H1 (cell line): Measurements from ENCODE around the gene SRR. TPM values are rescaled to one million over a fixed set of nuclear protein-coding genes. Genes with fewer than 3 reads are reported as not detected.

ENCODE experiments used
- CTCF ChIA-PET: fragments of 300-600 bp; sonication (Branson Sonifier 250); formaldehyde crosslinking; loops from one replicate; lab custom pipeline; 2021; ENCODE audit not compliant: partially characterized antibody; lab: Charles Lee
- POLR2A ChIA-PET: fragments of 300-600 bp; sonication (Branson Sonifier 250); formaldehyde crosslinking; loops from one replicate; lab custom pipeline; 2021; ENCODE audit warnings: inconsistent platforms; ENCODE audit not compliant: partially characterized antibody; lab: Charles Lee
- DNase-seq, 2 experiments: peaks; one replicate each; pipeline versions ENCODE4 v3.0.0 to v3.0.0-alpha.2; 2010 to 2022; ENCODE audit warnings: low spot score in 2 of 2, low read depth in 1 of 2, mixed read lengths in 1 of 2
- FAIRE-seq: peaks from 2 replicates; lab custom pipeline; 2011; peaks lifted over from hg19 to GRCh38; lab: Jason Lieb, UNC
- H2AFZ ChIP-seq: 2 replicates; pipeline ENCODE4 v1.8.1; 2012; ENCODE audit warnings: low read length, inconsistent platforms
- H2AK5ac ChIP-seq: 2 replicates; pipeline ENCODE4 v1.6.1; 2013; ENCODE audit warnings: low read depth, low read length
- H2BK120ac ChIP-seq: replicated peaks from 2 replicates; pipeline ENCODE3; 2013; ENCODE audit warnings: low read depth, low read length, inconsistent platforms
- H2BK12ac ChIP-seq: 2 replicates; pipeline ENCODE4 v1.6.1; 2013; ENCODE audit warnings: low read depth, low read length
- H2BK15ac ChIP-seq: 2 replicates; pipeline ENCODE4 v1.6.1; 2013; ENCODE audit warnings: low read length
- H2BK20ac ChIP-seq: 2 replicates; pipeline ENCODE4 v1.6.1; 2013; ENCODE audit warnings: low read length
- H2BK5ac ChIP-seq: 2 replicates; pipeline ENCODE4 v1.6.1; 2013; ENCODE audit warnings: low read depth, low read length
- H3K14ac ChIP-seq: 2 replicates; pipeline ENCODE4 v1.6.1; 2013; ENCODE audit warnings: inconsistent platforms; ENCODE audit not compliant: insufficient read length
- H3K18ac ChIP-seq: 2 replicates; pipeline ENCODE4 v1.6.1; 2013; ENCODE audit warnings: low read length; ENCODE audit errors: extremely low read depth
- H3K23ac ChIP-seq: 2 replicates; pipeline ENCODE4 v1.6.1; 2013; ENCODE audit warnings: inconsistent platforms; ENCODE audit not compliant: insufficient read length
- H3K23me2 ChIP-seq: 2 replicates; pipeline ENCODE4 v1.6.1; 2013; ENCODE audit warnings: low read depth, low read length
- H3K27ac ChIP-seq: 2 replicates; pipeline ENCODE4 v1.6.1; 2011; ENCODE audit warnings: low read depth, low read length, inconsistent platforms
- H3K27me3 ChIP-seq, 4 experiments: replicated peaks in 1 of 4; 1 replicate in 1 of 4; 2 replicates in 3 of 4; pipeline versions ENCODE4 v1.6.1 to v1.8.1; 2011 to 2013; ENCODE audit warnings: low read length in 3 of 4, mild to moderate bottlenecking in 3 of 4, inconsistent platforms in 2 of 4, mixed read lengths in 2 of 4, moderate library complexity in 1 of 4; ENCODE audit not compliant: control insufficient read depth in 3 of 4, insufficient read depth in 3 of 4; ENCODE audit errors: extremely low read depth in 1 of 4
- H3K36me3 ChIP-seq, 4 experiments: 2 replicates each; pipeline versions ENCODE4 v1.6.1 to v1.8.1; 2011 to 2013; ENCODE audit warnings: mild to moderate bottlenecking in 4 of 4, low read length in 3 of 4, moderate library complexity in 2 of 4, control low read depth in 1 of 4, inconsistent platforms in 1 of 4; ENCODE audit not compliant: insufficient read depth in 4 of 4, control insufficient read depth in 2 of 4
- H3K4ac ChIP-seq: replicated peaks from 2 replicates; pipeline ENCODE3; 2013; ENCODE audit warnings: low read length, low read depth, mixed read lengths, inconsistent platforms; ENCODE audit not compliant: insufficient read length
- H3K4me1 ChIP-seq, 4 experiments: replicated peaks in 1 of 4; 1 replicate in 1 of 4; 2 replicates in 3 of 4; pipeline versions ENCODE4 v1.6.1 to v1.8.1; 2011 to 2013; ENCODE audit warnings: low read length in 3 of 4, inconsistent platforms in 2 of 4, mixed read lengths in 1 of 4; ENCODE audit not compliant: insufficient read depth in 4 of 4, control insufficient read depth in 3 of 4
- H3K4me2 ChIP-seq, 2 experiments: 2 replicates each; pipeline versions ENCODE4 v1.6.1 to v1.8.1; 2011 to 2013; ENCODE audit warnings: low read depth in 2 of 2, low read length in 2 of 2, control low read depth in 1 of 2, inconsistent platforms in 1 of 2, mild to moderate bottlenecking in 1 of 2; ENCODE audit not compliant: insufficient read depth in 1 of 2
- H3K4me3 ChIP-seq, 4 experiments: fragments of 200-600, 300-600 bp in 1 of 4; sonication (generic), shearing (Covaris generic), sonication (Bioruptor Twin) in 1 of 4; 2 replicates each; pipeline versions ENCODE4 v1.5.1 to v1.8.1; 2011 to 2016; ENCODE audit warnings: low read length in 4 of 4, low read depth in 3 of 4, control low read depth in 2 of 4, inconsistent platforms in 2 of 4, mild to moderate bottlenecking in 2 of 4, mixed read lengths in 1 of 4, moderate library complexity in 1 of 4; ENCODE audit not compliant: insufficient read depth in 2 of 4; ENCODE audit errors: extremely low read depth in 1 of 4
- H3K56ac ChIP-seq: replicated peaks from 2 replicates; pipeline ENCODE3; 2013; ENCODE audit warnings: low read depth, mild to moderate bottlenecking, mixed read lengths, low read length, inconsistent platforms; ENCODE audit not compliant: insufficient read length
- H3K79me1 ChIP-seq: 2 replicates; pipeline ENCODE4 v1.6.1; 2013; ENCODE audit warnings: low read depth, low read length, control low read depth
- H3K79me2 ChIP-seq, 2 experiments: 2 replicates each; pipeline versions ENCODE4 v1.6.1 to v1.8.1; 2012 to 2013; ENCODE audit warnings: low read length in 2 of 2, mild to moderate bottlenecking in 2 of 2, inconsistent platforms in 1 of 2; ENCODE audit not compliant: insufficient read depth in 2 of 2, control insufficient read depth in 1 of 2
- H3K9ac ChIP-seq, 4 experiments: replicated peaks in 1 of 4; 1 replicate in 1 of 4; 2 replicates in 3 of 4; pipeline versions ENCODE4 v1.6.1 to v1.8.1; 2011 to 2013; ENCODE audit warnings: low read depth in 3 of 4, low read length in 3 of 4, control low read depth in 2 of 4, mild to moderate bottlenecking in 2 of 4, moderate library complexity in 2 of 4, inconsistent platforms in 1 of 4; ENCODE audit errors: extremely low read depth in 1 of 4
- H3K9me3 ChIP-seq, 2 experiments: 2 replicates each; pipeline versions ENCODE4 v1.6.1 to v1.8.1; 2012 to 2013; ENCODE audit warnings: mild to moderate bottlenecking in 2 of 2, moderate library complexity in 2 of 2, control low read depth in 1 of 2, inconsistent platforms in 1 of 2, low read depth in 1 of 2, low read length in 1 of 2, mixed read lengths in 1 of 2; ENCODE audit not compliant: insufficient read depth in 2 of 2
- H4K20me1 ChIP-seq, 2 experiments: replicated peaks in 1 of 2; 2 replicates each; pipeline versions ENCODE3 to v1.8.1; 2011 to 2013; ENCODE audit warnings: inconsistent platforms in 2 of 2, low read length in 2 of 2, mild to moderate bottlenecking in 1 of 2; ENCODE audit not compliant: insufficient read depth in 2 of 2, control insufficient read depth in 1 of 2
- H4K5ac ChIP-seq: 2 replicates; pipeline ENCODE4 v1.6.1; 2013; ENCODE audit warnings: low read length, low read depth, mixed read lengths, inconsistent platforms; ENCODE audit not compliant: insufficient read length
- H4K8ac ChIP-seq: 2 replicates; pipeline ENCODE4 v1.8.0; 2013; ENCODE audit warnings: mild to moderate bottlenecking, moderate library complexity, low read length, inconsistent platforms; ENCODE audit not compliant: insufficient read depth; ENCODE audit errors: extremely low read depth
- H4K91ac ChIP-seq: replicated peaks from 2 replicates; pipeline ENCODE3; 2013; ENCODE audit warnings: low read length, mixed read lengths, inconsistent platforms; ENCODE audit not compliant: insufficient read length
- CBX8 ChIP-seq: fragments of 300-800, 300-1000 bp; sonication (generic); IDR thresholded peaks from 2 replicates; pipeline ENCODE4 v1.7.1; 2016; ENCODE audit warnings: low read depth, low read length, borderline replicate concordance
- E2F6 ChIP-seq: IDR thresholded peaks from 2 replicates; pipeline ENCODE4 v1.6.1; 2012; ENCODE audit warnings: inconsistent platforms
- HDAC2 ChIP-seq, 2 experiments: fragments of 300-600 bp in 1 of 2; sonication (generic) in 1 of 2; IDR thresholded peaks; 2 replicates each; pipeline ENCODE4 v1.6.1; 2011 to 2012; ENCODE audit warnings: low read depth in 2 of 2, low read length in 2 of 2, mild to moderate bottlenecking in 2 of 2, moderate library complexity in 2 of 2, borderline replicate concordance in 1 of 2, inconsistent platforms in 1 of 2
- JUND ChIP-seq: IDR thresholded peaks from 2 replicates; pipeline ENCODE4 v1.6.1; 2011; ENCODE audit warnings: mild to moderate bottlenecking, improper control_type of control experiment, low read length
- KDM1A ChIP-seq: fragments of 200-600, 300-600 bp; sonication (generic); IDR thresholded peaks from 2 replicates; pipeline ENCODE4 v1.7.1; 2016; ENCODE audit warnings: mild to moderate bottlenecking, low read length, borderline replicate concordance
- NANOG ChIP-seq: IDR thresholded peaks from 2 replicates; pipeline ENCODE4 v1.6.1; 2011; ENCODE audit warnings: low read length, low read depth, mild to moderate bottlenecking, inconsistent platforms; ENCODE audit not compliant: insufficient read depth, poor library complexity, severe bottlenecking
- POLR2AphosphoS5 ChIP-seq: IDR thresholded peaks from 2 replicates; pipeline ENCODE4 v1.6.1; 2011; ENCODE audit warnings: low read depth, low read length
- RAD21 ChIP-seq, 2 experiments: IDR thresholded peaks in 1 of 2; conservative IDR thresholded peaks in 1 of 2; 2 replicates each; pipeline ENCODE4 v1.6.1; 2011; ENCODE audit warnings: low read depth in 2 of 2, low read length in 2 of 2, improper control_type of control experiment in 1 of 2, inconsistent platforms in 1 of 2, mild to moderate bottlenecking in 1 of 2, moderate library complexity in 1 of 2
- TEAD4 ChIP-seq: IDR thresholded peaks from 2 replicates; pipeline ENCODE4 v1.6.1; 2012; ENCODE audit warnings: low read depth, low read length, inconsistent platforms, mixed read lengths
- WGBS, 2 experiments: shearing (Covaris generic) in 1 of 2; methylation state at CpG; one replicate each; pipeline versions ENCODE4 v1.1.6 to v1.1.7; 2013 to 2015; ENCODE audit warnings: low lambda C conversion rate in 2 of 2, mixed read lengths in 2 of 2, inconsistent platforms in 1 of 2, low coverage in 1 of 2, missing lambda C conversion rate in 1 of 2; ENCODE audit not compliant: insufficient replicate concordance in 2 of 2, insufficient coverage in 1 of 2, insufficient read length in 1 of 2; ENCODE audit errors: extremely low coverage in 1 of 2, missing lambda C conversion rate in 1 of 2; 5-methylcytosine and 5-hydroxymethylcytosine counted together
- polyA plus RNA-seq, 7 experiments: library from polyadenylated mRNA; depleted of rRNA in 3 of 7; stranded (reverse) in 5 of 7; unstranded in 2 of 7; fragments of >200 nt in 5 of 7; fragments of 200-250 nt in 2 of 7; gene quantifications; 1 replicate in 5 of 7; 2 replicates in 1 of 7; 4 replicates in 1 of 7; pipeline versions ENCODE4 v1.2.1 to v1.2.3, GENCODE V29; 2011 to 2013; ENCODE audit warnings: missing spikeins in 2 of 7, mixed read lengths in 2 of 7
- total RNA-seq: library from RNA; stranded (reverse); fragmentation: NEBNext Ultra II Directional; extraction: Animal tissue kit (Norgen Biotek cat#: 25700); gene quantifications from 2 replicates; pipeline ENCODE4 v1.2.1, GENCODE V29; 2021

Gene SRR
- total and polyA plus RNA-seq, 2 of the 8 experiments (the other 6 are each of a cell fraction or from before 2014, with no cell fraction given) = 3.6 to 4.5 TPM

GRCh38 chr17:2264067-2264860 lies 39.5 kb upstream of the SRR start:
- Histone ChIP-seq H4K91ac (no peak overlapping the region), H4K8ac (no peak overlapping the region), H3K9me3 (no peaks in the 10 kb centered on the region), H3K18ac (no peak overlapping the region), H3K23me2 (no peaks in the 10 kb centered on the region), H3K36me3 (no peaks in the 10 kb centered on the region), H3K4ac (no peak overlapping the region), H2BK5ac (no peak overlapping the region), H2BK20ac (no peak overlapping the region), H2BK120ac (no peak overlapping the region), H3K79me2 (no peaks in the 10 kb centered on the region), H2AFZ (no peak overlapping the region), H2BK15ac (no peak overlapping the region), H3K56ac (no peak overlapping the region), H2AK5ac (no peak overlapping the region), H3K27me3 (no peaks in the 10 kb centered on the region), H3K23ac (no peak overlapping the region), H3K27ac (no peak overlapping the region), H3K14ac (no peak overlapping the region), H3K9ac (no peak overlapping the region), H2BK12ac (no peak overlapping the region), H3K79me1 (no peaks in the 10 kb centered on the region), H4K20me1 (peaks cover 1 to 4% of the 10 kb centered on the region in 2 experiments), H3K4me1 (no peaks in the 10 kb centered on the region), H3K4me2 (no peak overlapping the region), H3K4me3 (no peak overlapping the region), H4K5ac (no peak overlapping the region)
- ChIA-PET CTCF (interaction anchor here (0.7 to 2.3 kb wide), 5 partner anchors 12 to 209 kb away, joined by 4 to 8 read pairs (median 5); partner anchors contain the start of gene HIC1), POLR2A (interaction anchor here (0.7 to 2.1 kb wide), 5 partner anchors 11 to 59 kb away, joined by 3 to 6 read pairs (median 4); no protein-coding TSS in a partner anchor)
- WGBS, 2 experiments = 94 to 100% methylated on average over 1 to 10 of the region's 10 CpGs
- FAIRE-seq = no peak
- no peak for DNase-seq
- TF ChIP-seq POLR2AphosphoS5 = no peak
- TF ChIP-seq RAD21 (IDR thresholded peaks at IDR 0.05 in 1 of 2, conservative IDR thresholded peaks at IDR 0.05 in 1 of 2; ENCODE audit: low read depth in 2 of 2, low read length in 2 of 2) = no peak
- TF ChIP-seq E2F6 = no peak
- TF ChIP-seq CBX8 = no peak
- TF ChIP-seq HDAC2 (IDR thresholded peaks at IDR 0.05; ENCODE audit: borderline replicate concordance in 1 of 2, low read depth in 2 of 2, low read length in 2 of 2) = no peak
- TF ChIP-seq NANOG = no peak
- no peak for TF ChIP-seq KDM1A
- TF ChIP-seq TEAD4 = no peak
- TF ChIP-seq JUND = no peak
